AG09309 (cell line): Measurements from ENCODE around the gene RCN1.
"Not testable (repeated sequence)": the region's sequence is repeated elsewhere in the genome, so short reads cannot be mapped to it uniquely, and the experiment has no call there.

ENCODE experiments used
- DNase-seq: peaks from one replicate; pipeline ENCODE4 v3.0.0-alpha.2; 2010; ENCODE audit warnings: low read depth
- H3K4me3 ChIP-seq: 2 replicates; pipeline ENCODE4 v1.5.1; 2011; ENCODE audit warnings: mild to moderate bottlenecking, low read depth, low read length, moderate library complexity; ENCODE audit not compliant: control insufficient read depth
- TF ChIP-seq, protein P1 (sequence below): IDR thresholded peaks from 2 replicates; pipeline ENCODE4 v1.5.1; 2011; ENCODE audit warnings: mild to moderate bottlenecking, low read depth, low read length, inconsistent platforms; ENCODE audit not compliant: insufficient read depth, control insufficient read depth; ENCODE audit errors: missing control alignments

Gene RCN1

GRCh38 chr11:32100495-32100894, 9.6 kb downstream of the RCN1 start:
- no peak overlapping the region for H3K4me3 ChIP-seq
- no peak for DNase-seq
- TF ChIP-seq, protein P1, sequence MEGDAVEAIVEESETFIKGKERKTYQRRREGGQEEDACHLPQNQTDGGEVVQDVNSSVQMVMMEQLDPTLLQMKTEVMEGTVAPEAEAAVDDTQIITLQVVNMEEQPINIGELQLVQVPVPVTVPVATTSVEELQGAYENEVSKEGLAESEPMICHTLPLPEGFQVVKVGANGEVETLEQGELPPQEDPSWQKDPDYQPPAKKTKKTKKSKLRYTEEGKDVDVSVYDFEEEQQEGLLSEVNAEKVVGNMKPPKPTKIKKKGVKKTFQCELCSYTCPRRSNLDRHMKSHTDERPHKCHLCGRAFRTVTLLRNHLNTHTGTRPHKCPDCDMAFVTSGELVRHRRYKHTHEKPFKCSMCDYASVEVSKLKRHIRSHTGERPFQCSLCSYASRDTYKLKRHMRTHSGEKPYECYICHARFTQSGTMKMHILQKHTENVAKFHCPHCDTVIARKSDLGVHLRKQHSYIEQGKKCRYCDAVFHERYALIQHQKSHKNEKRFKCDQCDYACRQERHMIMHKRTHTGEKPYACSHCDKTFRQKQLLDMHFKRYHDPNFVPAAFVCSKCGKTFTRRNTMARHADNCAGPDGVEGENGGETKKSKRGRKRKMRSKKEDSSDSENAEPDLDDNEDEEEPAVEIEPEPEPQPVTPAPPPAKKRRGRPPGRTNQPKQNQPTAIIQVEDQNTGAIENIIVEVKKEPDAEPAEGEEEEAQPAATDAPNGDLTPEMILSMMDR: no peak

- TF ChIP-seq, protein P1: no peak
- H3K4me3 ChIP-seq: no peak overlapping the region
- no peak for DNase-seq
Observed at GRCh38 chr11:32101791-32102190, 10.9 kb downstream of the RCN1 start.

GRCh38 chr11:32103121-32103719, 12.3 kb downstream of the RCN1 start:
- not testable (repeated sequence) for DNase-seq, H3K4me3 ChIP-seq

GRCh38 chr11:32103941-32104340, 13.1 kb downstream of the RCN1 start:
- DNase-seq: no peak
- no peak overlapping the region for H3K4me3 ChIP-seq

GRCh38 chr11:32105871-32106560, 15.1 kb downstream of the RCN1 start:
- no peak for DNase-seq
- no peak overlapping the region for H3K4me3 ChIP-seq
- TF ChIP-seq, protein P1: no peak

More at GRCh38 chr11:32103941-32104340, 13.1 kb downstream of the RCN1 start:
- TF ChIP-seq, protein P1: no peak

DNA sequence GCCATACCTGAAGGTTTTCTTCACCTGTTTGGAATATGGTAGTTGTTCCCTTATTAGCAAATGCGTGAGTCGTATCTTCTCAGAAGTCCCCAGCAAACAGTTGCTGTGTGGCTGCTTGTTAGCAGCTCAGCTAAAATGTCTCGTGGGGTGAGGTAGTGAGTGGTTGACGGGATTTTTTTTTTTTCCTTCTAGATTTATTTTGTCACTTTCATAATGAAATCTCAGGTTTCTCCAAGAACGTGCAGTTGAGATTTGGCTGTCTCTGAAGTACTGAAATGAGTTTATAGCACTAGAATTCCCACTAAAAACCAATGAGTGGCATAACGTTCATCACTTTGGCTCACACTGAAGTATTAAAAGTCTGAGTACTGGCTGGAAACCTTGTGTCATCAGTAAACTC, 16.8 kb downstream of the RCN1 start:
- DNase-seq: no peak
- no peak overlapping the region for H3K4me3 ChIP-seq
- TF ChIP-seq, protein P1: no peak

DNA sequence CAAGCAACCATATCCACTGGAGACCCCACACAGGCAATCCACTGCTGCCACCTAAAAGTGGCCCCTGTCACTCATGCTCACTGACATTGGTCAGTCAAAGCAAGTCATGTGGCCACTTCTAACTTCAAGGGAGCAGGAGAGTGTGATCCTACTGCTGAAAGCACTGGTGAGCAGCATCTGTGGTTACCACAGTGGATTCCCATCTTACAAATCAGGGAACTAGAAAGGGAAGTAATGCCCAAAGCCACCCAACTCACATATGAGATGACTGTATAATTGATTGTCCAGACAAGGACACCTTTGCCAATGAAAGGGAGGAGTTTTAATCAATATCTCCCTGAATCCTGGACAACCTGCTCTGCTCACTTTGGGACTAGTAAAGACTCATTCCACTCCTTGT, 17.7 kb downstream of the RCN1 start:
- no peak overlapping the region for H3K4me3 ChIP-seq
- TF ChIP-seq, protein P1: no peak
- no peak for DNase-seq
